Activated T-helper 2 cell treated with anti-CD3 and anti-CD28 coated beads, Interferon-gamma antibody, Interleukin-2, Interleukin-4, amounts not matched to agents 10 μg/mL and 5 μg/mL and 100 μg/mL, durations not matched to agents 14 hours and 24 hours and 36 hours (primary cell): Measurements from ENCODE around the gene GEMIN4. TPM values are rescaled to one million over a fixed set of nuclear protein-coding genes. Genes with fewer than 3 reads are reported as not detected.
"Not testable (repeated sequence)": the region's sequence is repeated elsewhere in the genome, so short reads cannot be mapped to it uniquely, and the experiment has no call there.

ENCODE experiments used
- DNase-seq: peaks from one replicate; pipeline ENCODE4 v3.0.0; 2021; ENCODE audit warnings: low spot score
- H3K27ac Mint-ChIP-seq: one replicate; pipeline ENCODE4 v1.8.0; 2021; ENCODE audit warnings: mixed read lengths
- H3K27me3 Mint-ChIP-seq: one replicate; pipeline ENCODE4 v1.8.0; 2021; ENCODE audit warnings: low read depth, mixed read lengths
- H3K36me3 Mint-ChIP-seq: one replicate; pipeline ENCODE4 v1.8.0; 2021; ENCODE audit warnings: low read depth, mixed read lengths
- H3K4me1 Mint-ChIP-seq: one replicate; pipeline ENCODE4 v1.8.0; 2021; ENCODE audit warnings: low read depth, mixed read lengths
- H3K4me3 Mint-ChIP-seq: one replicate; pipeline ENCODE4 v1.8.0; 2021; ENCODE audit warnings: low read depth, mild to moderate bottlenecking, moderate library complexity, mixed read lengths
- H3K9me3 Mint-ChIP-seq: one replicate; pipeline ENCODE4 v1.8.0; 2021; ENCODE audit warnings: mixed read lengths
- intact Hi-C: fragments of 100-400 bp; cut with micrococcal nuclease; formaldehyde crosslinking; loops from one replicate; pipeline ENCODE4 v1.15.1; 2023
- total RNA-seq: library from RNA; stranded (reverse); gene quantifications from 2 replicates; pipeline ENCODE4 v1.2.3, GENCODE V29; 2022

The GEMIN4 gene
- total RNA-seq, 1 donor from 2014 or later: 64.2 TPM

DNA sequence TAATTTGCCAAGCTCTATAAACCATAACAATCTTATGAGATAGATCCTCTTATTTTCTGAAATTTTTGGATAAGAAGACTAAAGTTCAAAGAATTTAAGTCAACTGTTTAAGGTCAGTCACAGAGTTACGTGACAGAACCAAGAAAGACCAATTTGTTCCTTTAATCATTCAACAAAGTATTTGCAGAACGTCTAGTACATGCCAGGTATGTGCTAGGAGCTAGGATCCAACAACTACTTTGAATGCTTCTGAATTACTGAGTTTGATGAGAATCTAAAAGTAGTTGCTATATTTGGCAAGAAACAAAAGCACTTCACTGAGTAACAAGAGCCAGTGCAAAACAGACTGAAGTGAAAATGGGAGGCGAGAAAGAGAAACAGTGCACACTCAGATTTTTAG, 15.0 kb upstream of the GEMIN4 start:
- no peaks in the 10 kb centered on the region for H3K4me1 Mint-ChIP-seq
- intact Hi-C loops: no loop called here
- no peaks in the 10 kb centered on the region for H3K9me3 Mint-ChIP-seq
- H3K4me3 Mint-ChIP-seq: no peak overlapping the region
- H3K27ac Mint-ChIP-seq: peak overlapping the region; percentile 2
- H3K27me3 Mint-ChIP-seq: no peaks in the 10 kb centered on the region
- no peak for DNase-seq
- H3K36me3 Mint-ChIP-seq: peaks cover 58% of the 10 kb centered on the region

DNA sequence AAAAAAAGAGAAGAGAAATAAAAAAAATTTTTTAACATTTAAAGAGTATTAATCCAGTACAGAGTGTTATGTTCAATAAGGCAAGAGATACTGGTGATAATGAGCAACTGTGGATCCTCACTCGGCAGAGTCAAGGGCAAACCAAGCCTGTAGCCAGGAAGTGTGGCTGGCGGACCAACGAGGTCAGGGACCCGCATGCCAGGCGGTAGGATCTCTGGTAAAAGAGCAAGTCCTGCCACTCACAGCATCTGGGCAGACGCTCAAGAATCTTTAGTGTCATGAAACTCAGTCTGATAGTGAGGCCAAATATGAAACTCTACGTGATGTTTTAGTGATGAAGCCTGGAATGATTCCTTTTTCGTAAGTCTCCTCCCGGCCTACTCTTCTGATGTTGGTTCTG, 8.3 kb upstream of the GEMIN4 start:
- Mint-ChIP-seq H3K4me1 (no peaks in the 10 kb centered on the region), H3K27ac (no peak overlapping the region), H3K9me3 (no peaks in the 10 kb centered on the region), H3K4me3 (no peak overlapping the region), H3K27me3 (no peaks in the 10 kb centered on the region), H3K36me3 (peaks cover 65% of the 10 kb centered on the region)
- intact Hi-C loops: no loop called here
- DNase-seq: no peak

DNA sequence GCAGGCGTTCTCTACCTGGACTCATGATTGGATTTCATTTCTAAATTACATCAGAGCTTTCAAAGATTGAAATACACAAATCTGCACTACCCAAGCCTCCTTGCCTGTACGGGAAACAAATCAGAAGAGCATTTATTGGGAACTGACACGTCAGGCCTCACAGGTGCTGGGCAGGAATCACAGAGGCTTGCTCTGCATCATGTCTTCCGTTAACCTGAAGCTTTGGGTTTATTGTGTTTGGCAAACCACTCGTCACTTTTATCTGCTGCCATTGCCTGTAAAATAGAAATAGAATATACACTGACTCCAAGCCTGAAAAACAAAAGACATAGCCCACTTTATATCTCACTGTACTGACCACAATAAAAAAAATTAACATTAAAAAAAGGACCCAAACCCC, 7.9 kb upstream of the GEMIN4 start:
- Mint-ChIP-seq H3K27me3 (no peaks in the 10 kb centered on the region), H3K4me3 (no peak overlapping the region), H3K36me3 (peaks cover 65% of the 10 kb centered on the region), H3K4me1 (no peaks in the 10 kb centered on the region), H3K9me3 (no peaks in the 10 kb centered on the region), H3K27ac (no peak overlapping the region)
- DNase-seq: no peak
- intact Hi-C loops: no loop called here

DNA sequence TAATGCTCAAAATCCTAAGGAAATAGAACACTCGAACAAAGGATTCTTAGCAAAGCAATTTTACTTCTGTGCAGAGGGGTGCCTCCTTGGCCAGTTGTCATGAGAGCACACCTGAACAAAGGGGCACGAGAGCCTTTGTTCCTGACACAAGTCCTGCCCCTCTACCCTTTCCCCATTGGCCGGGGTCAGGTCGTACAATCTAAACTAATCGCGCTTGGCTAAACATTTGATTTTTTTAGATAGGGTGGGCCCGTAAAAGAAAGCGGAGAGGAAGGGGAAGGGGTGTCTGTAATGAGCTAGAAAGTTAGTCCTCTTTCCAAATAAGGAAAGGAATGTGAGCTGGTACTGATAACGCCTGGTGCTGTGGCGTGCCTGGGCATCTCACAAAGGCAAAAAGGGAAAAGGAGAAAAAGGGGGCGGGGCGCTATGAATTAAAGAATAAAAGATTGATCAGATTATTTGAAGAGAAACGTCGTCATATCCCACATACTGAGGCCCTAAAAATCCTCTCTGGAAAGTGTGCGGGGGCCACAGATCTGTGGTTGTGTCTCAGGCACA, 4.0 kb upstream of the GEMIN4 start:
- intact Hi-C loops, DNase-seq, H3K9me3 Mint-ChIP-seq, H3K4me3 Mint-ChIP-seq, H3K27me3 Mint-ChIP-seq, H3K4me1 Mint-ChIP-seq, H3K27ac Mint-ChIP-seq: not testable (repeated sequence)
- peaks cover 51% of the 10 kb centered on the region for H3K36me3 Mint-ChIP-seq

- peaks cover 51% of the 10 kb centered on the region for H3K36me3 Mint-ChIP-seq
- intact Hi-C loops, H3K9me3 Mint-ChIP-seq, H3K27me3 Mint-ChIP-seq, H3K27ac Mint-ChIP-seq, H3K4me3 Mint-ChIP-seq, DNase-seq: not testable (repeated sequence)
- peaks cover 15% of the 10 kb centered on the region for H3K4me1 Mint-ChIP-seq
Measured at GRCh38 chr17:755319-755961, 3.4 kb upstream of the GEMIN4 start.

DNA sequence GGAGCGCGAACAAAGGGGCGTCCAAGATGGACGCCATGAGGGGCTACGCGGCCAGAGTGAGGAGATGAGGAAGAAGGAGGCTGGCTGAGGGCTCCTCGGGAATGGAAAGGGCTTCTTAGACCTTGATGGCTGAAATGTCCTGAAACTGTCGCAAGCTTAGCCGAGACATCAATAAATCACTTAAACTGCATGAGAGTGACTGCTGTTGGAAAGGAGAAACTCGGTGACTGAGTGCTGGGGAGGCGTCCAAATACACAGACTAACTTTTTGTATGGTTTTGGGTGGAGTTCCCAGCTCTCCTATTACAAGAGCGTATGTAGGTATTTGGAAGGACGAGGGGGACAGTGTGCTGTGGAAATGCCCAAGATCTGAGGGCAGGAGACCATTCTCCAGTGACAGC, 1.4 kb upstream of the GEMIN4 start:
- peaks cover 26% of the 10 kb centered on the region for H3K4me1 Mint-ChIP-seq
- peaks cover 50% of the 10 kb centered on the region for H3K36me3 Mint-ChIP-seq
- no peaks in the 10 kb centered on the region for H3K27me3 Mint-ChIP-seq
- peak overlapping the region; percentile 38 for H3K27ac Mint-ChIP-seq
- intact Hi-C loops: loop anchor here (5.0 kb wide), 1 partner anchor 341 kb away; a partner anchor contains a TSS
- peaks cover 9% of the 10 kb centered on the region for H3K9me3 Mint-ChIP-seq
- DNase-seq: no peak
- peak overlapping the region; percentile 47 for H3K4me3 Mint-ChIP-seq

DNA sequence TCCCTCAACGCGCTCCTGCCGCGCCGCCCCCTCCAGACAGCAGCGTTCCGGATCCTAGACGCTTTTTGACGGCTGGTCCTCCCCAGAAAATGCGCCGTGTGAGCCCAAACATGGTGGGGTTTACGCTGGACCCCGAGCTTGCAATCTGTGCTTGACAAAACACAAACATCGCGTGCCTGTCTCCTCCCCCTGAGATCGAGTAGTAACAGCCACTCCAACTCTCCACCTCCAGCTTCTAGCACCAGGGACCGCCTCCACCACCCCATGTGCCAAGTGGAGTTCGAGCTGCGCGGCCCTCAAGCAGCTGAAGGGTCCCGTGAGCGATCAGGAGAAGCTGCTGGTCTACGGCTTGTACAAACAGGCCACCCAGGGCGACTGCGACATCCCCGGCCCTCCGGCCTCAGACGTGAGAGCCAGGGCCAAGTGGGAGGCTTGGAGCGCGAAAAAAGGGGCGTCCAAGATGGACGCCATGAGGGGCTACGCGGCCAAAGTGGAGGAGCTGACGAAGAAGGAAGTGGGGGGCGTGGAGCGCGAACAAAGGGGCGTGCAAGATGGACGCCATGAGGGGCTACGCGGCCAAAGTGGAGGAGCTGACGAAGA, 656 bp upstream of the GEMIN4 start:
- Mint-ChIP-seq H3K36me3 (peaks cover 57% of the 10 kb centered on the region), H3K4me3 (peak overlapping the region; percentile 89), H3K27ac (peak overlapping the region; percentile 95), H3K4me1 (peaks cover 26% of the 10 kb centered on the region), H3K27me3 (no peaks in the 10 kb centered on the region), H3K9me3 (peaks cover 10% of the 10 kb centered on the region)
- no peak for DNase-seq
- intact Hi-C loops: loop anchor here (1.0 to 5.0 kb wide), 2 partner anchors 38 to 340 kb away; partner anchors contain the start of gene VPS53

DNA sequence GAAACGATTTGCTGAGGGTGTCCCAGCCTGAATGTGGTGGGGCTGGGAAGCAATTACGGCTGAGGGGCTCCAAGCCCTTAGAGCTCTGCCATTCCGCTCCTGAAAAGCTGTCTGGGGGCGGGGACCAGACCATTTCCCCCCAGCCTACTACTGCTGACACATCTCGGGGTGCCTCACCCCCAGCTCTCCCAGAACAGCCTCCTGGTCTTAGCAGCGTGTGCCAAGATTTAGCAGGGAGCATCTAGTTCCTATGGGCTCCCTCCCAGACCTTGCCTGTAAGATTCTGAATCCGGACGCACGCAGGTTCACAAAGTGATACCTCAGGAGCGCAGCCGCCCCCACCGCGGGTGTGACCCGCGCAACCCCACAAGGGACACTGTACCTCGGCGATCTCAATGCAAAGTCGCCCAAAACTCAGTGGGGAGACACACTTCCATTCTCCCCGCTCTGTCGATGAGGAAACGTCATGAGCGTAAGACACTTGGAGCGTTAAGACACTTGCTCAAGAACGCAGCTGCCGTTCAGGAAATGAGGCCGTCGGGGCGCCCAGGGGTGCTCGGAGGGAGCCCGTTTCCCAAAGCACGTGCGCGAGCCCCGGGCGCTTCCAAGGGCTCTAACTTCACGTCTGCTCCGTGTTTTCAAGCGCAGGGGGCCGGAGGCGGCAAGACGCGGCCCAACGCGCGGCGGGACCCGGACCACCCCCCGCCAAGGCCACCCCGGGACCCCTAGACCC, 629 bp downstream of the GEMIN4 start:
- Mint-ChIP-seq H3K27me3 (no peaks in the 10 kb centered on the region), H3K36me3 (peaks cover 61% of the 10 kb centered on the region), H3K27ac (peak overlapping the region; percentile 91), H3K4me1 (peaks cover 26% of the 10 kb centered on the region), H3K4me3 (peak overlapping the region; percentile 98), H3K9me3 (peaks cover 10% of the 10 kb centered on the region)
- intact Hi-C loops: loop anchor here (1.0 to 5.0 kb wide), 3 partner anchors 31 to 339 kb away; partner anchors contain the start of genes GLOD4, MRM3 and VPS53
- DNase-seq: peak; percentile 56

- Mint-ChIP-seq H3K4me3 (peak overlapping the region; percentile 98), H3K4me1 (peaks cover 26% of the 10 kb centered on the region), H3K36me3 (peaks cover 61% of the 10 kb centered on the region), H3K27me3 (no peaks in the 10 kb centered on the region), H3K9me3 (peaks cover 10% of the 10 kb centered on the region), H3K27ac (peak overlapping the region; percentile 8)
- intact Hi-C loops: loop anchor here (2.0 to 5.0 kb wide), 2 partner anchors 32 to 338 kb away; partner anchors contain the start of genes GLOD4 and MRM3
- DNase-seq: no peak
Measured at GRCh38 chr17:750431-751037, 1.5 kb downstream of the GEMIN4 start.

DNA sequence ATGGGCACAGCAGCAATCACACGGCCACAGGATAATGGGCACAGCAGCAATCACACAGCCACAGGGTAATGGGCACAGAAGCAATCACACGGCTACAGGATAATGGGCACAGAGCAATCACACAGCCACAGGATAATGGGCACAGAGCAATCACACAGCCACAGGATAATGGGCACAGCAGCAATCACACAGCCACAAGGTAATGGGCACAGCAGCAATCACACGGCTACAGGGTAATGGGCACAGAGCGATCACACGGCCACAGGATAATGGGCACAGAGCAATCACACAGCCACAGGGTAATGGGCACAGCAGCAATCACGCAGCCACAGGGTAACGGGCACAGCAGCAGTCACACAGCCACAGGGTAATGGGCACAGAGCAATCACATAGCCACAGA, 2.7 kb downstream of the GEMIN4 start:
- H3K27me3 Mint-ChIP-seq, H3K27ac Mint-ChIP-seq, DNase-seq, intact Hi-C loops: not testable (repeated sequence)
- Mint-ChIP-seq H3K4me1 (peaks cover 26% of the 10 kb centered on the region), H3K9me3 (peaks cover 10% of the 10 kb centered on the region), H3K4me3 (peak overlapping the region; percentile 57), H3K36me3 (peaks cover 65% of the 10 kb centered on the region)

- H3K27me3 Mint-ChIP-seq, intact Hi-C loops, DNase-seq, H3K27ac Mint-ChIP-seq, H3K4me3 Mint-ChIP-seq: not testable (repeated sequence)
- Mint-ChIP-seq H3K4me1 (peaks cover 26% of the 10 kb centered on the region), H3K36me3 (peaks cover 73% of the 10 kb centered on the region), H3K9me3 (peaks cover 10% of the 10 kb centered on the region)
Measured at GRCh38 chr17:748604-749003, 3.5 kb downstream of the GEMIN4 start.

DNA sequence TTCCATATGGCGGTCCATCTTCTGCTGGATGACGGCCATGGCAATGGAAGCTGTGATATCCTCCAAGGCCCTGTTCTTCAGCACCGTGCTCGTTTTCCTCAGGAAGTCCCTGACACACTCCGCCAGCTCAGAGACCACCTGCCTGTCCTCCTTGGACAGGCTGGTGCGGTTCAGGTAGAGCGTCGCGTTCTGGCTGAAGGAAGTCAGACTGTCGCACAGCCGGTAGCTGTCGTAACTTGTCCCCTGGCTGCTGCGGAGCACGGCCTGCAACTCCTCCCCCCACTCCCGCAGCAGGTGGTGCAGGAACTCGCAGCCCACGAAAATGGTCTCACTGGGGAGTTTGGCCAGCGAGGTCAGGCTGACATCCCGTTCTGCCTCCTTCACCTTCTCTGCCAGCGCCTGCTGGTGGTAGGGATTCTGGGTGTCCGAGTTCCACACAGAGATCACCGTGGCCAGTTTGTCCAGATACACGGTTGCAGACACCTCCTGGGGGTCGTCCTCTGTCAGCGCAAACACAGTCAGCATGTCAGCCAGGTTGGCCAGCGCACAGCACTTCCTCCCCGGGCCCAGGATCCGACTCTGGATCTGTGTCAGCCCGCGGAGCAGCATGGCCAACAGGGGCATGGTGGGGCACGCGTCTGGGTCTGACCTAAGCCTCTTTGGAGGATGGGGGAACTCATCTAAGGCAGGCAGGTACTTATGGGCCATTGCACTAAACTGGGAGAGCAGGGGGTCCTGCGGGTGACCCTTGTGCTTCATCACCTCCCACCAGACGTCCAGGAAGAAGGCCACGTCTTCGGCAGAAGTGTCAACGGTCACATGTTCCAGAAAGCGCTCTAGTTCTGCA, 5.1 kb downstream of the GEMIN4 start:
- H3K4me3 Mint-ChIP-seq: no peak overlapping the region
- H3K27ac Mint-ChIP-seq: no peak overlapping the region
- peaks cover 88% of the 10 kb centered on the region for H3K36me3 Mint-ChIP-seq
- peaks cover 10% of the 10 kb centered on the region for H3K9me3 Mint-ChIP-seq
- DNase-seq: no peak
- intact Hi-C loops: no loop called here
- H3K27me3 Mint-ChIP-seq: no peaks in the 10 kb centered on the region
- H3K4me1 Mint-ChIP-seq: peaks cover 23% of the 10 kb centered on the region
